Endothelial cell of umbilical vein (primary cell): ENCODE results near the gene SLC1A3.

Experiments used
- EZH2 ChIP-seq: IDR thresholded peaks from 2 replicates; pipeline ENCODE4 v1.6.1; 2012; ENCODE audit warnings: borderline replicate concordance, low read depth, mild to moderate bottlenecking, moderate library complexity, low read length, inconsistent platforms; ENCODE audit not compliant: severe bottlenecking
- FOS ChIP-seq: IDR thresholded peaks from 2 replicates; pipeline ENCODE4 v1.6.1; 2011; ENCODE audit warnings: mild to moderate bottlenecking, low read length, moderate library complexity, borderline replicate concordance; ENCODE audit not compliant: insufficient read depth
- GATA2 ChIP-seq: IDR thresholded peaks from 2 replicates; pipeline ENCODE4 v1.7.0; 2011; ENCODE audit warnings: low read depth, mild to moderate bottlenecking, moderate library complexity, mixed read lengths, low read length; ENCODE audit not compliant: insufficient read length, insufficient read depth
- JUN ChIP-seq: IDR thresholded peaks from 2 replicates; pipeline ENCODE4 v1.6.1; 2011; ENCODE audit warnings: borderline replicate concordance, low read depth; ENCODE audit not compliant: insufficient read length, insufficient read depth
- MYC ChIP-seq: IDR thresholded peaks from one replicate; pipeline ENCODE4 v1.6.1; 2011; ENCODE audit warnings: mild to moderate bottlenecking, low read depth, low read length
- POLR2A ChIP-seq: IDR thresholded peaks from 2 replicates; pipeline ENCODE4 v1.6.1; 2012; ENCODE audit warnings: low read depth, mild to moderate bottlenecking, control low read depth, low read length
- POLR2AphosphoS5 ChIP-seq: IDR thresholded peaks from 2 replicates; pipeline ENCODE4 v1.6.1; 2012; ENCODE audit warnings: low read depth, mild to moderate bottlenecking, control low read depth, low read length, moderate library complexity; ENCODE audit not compliant: insufficient read depth
- TF ChIP-seq, protein P1 (sequence below): IDR thresholded peaks from 2 replicates; pipeline ENCODE4 v1.6.1; 2011; ENCODE audit not compliant: insufficient read depth, insufficient read length
- TF ChIP-seq, protein P2 (sequence below), 2 donors: IDR thresholded peaks; 1 replicate in 1 of 2; 2 replicates in 1 of 2; pipeline ENCODE4 v1.5.1; 2011; ENCODE audit warnings: low read length in 2 of 2, mild to moderate bottlenecking in 2 of 2, moderate library complexity in 2 of 2, control low read depth in 1 of 2, inconsistent platforms in 1 of 2, low read depth in 1 of 2; ENCODE audit not compliant: insufficient read depth in 1 of 2; ENCODE audit errors: extremely low read depth in 1 of 2

DNA sequence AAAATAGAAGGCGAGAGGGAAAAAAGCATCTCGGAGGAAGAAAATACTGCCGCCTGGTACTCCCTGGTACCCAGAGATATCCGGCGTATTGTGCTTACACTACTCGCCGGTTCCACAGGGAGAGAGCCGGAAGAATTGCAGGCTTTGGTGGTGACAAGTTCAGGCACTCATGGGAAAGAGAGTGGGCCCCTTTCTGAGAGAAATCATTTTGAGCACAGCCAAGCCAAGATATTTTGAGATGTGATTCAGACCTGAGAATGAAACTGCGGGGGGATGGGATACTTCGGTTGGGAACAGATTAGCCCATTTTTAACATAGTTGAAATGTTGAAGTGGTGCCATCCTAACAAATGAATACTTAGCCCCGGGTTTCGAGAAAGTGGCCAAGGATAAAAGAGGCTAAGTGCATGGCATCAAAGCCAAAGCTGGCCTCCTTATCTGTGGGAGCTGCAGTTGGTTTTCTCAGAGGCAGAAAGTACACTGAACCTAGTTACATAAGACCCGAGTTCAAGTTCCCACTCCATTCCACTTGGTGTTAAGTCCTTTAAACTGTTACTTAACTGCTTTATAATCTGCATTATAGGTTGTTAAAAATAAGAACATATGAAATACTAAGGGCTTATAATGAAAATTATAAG lies 62.7 kb downstream of the SLC1A3 start:
- TF ChIP-seq EZH2 = no peak
- no peak for TF ChIP-seq POLR2A
- TF ChIP-seq, protein P1, sequence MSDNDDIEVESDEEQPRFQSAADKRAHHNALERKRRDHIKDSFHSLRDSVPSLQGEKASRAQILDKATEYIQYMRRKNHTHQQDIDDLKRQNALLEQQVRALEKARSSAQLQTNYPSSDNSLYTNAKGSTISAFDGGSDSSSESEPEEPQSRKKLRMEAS = no peak
- TF ChIP-seq, protein P2, sequence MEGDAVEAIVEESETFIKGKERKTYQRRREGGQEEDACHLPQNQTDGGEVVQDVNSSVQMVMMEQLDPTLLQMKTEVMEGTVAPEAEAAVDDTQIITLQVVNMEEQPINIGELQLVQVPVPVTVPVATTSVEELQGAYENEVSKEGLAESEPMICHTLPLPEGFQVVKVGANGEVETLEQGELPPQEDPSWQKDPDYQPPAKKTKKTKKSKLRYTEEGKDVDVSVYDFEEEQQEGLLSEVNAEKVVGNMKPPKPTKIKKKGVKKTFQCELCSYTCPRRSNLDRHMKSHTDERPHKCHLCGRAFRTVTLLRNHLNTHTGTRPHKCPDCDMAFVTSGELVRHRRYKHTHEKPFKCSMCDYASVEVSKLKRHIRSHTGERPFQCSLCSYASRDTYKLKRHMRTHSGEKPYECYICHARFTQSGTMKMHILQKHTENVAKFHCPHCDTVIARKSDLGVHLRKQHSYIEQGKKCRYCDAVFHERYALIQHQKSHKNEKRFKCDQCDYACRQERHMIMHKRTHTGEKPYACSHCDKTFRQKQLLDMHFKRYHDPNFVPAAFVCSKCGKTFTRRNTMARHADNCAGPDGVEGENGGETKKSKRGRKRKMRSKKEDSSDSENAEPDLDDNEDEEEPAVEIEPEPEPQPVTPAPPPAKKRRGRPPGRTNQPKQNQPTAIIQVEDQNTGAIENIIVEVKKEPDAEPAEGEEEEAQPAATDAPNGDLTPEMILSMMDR (IDR thresholded peaks at IDR 0.05; ENCODE audit: extremely low read depth in 1 of 2, insufficient read depth in 1 of 2, low read depth in 1 of 2, low read length in 2 of 2) = no peak
- no peak for TF ChIP-seq FOS
- no peak for TF ChIP-seq GATA2
- TF ChIP-seq POLR2AphosphoS5 = no peak
- TF ChIP-seq MYC = no peak
- TF ChIP-seq JUN = no peak
